ENCODE data around the gene NYNRIN.

The NYNRIN gene

DNA sequence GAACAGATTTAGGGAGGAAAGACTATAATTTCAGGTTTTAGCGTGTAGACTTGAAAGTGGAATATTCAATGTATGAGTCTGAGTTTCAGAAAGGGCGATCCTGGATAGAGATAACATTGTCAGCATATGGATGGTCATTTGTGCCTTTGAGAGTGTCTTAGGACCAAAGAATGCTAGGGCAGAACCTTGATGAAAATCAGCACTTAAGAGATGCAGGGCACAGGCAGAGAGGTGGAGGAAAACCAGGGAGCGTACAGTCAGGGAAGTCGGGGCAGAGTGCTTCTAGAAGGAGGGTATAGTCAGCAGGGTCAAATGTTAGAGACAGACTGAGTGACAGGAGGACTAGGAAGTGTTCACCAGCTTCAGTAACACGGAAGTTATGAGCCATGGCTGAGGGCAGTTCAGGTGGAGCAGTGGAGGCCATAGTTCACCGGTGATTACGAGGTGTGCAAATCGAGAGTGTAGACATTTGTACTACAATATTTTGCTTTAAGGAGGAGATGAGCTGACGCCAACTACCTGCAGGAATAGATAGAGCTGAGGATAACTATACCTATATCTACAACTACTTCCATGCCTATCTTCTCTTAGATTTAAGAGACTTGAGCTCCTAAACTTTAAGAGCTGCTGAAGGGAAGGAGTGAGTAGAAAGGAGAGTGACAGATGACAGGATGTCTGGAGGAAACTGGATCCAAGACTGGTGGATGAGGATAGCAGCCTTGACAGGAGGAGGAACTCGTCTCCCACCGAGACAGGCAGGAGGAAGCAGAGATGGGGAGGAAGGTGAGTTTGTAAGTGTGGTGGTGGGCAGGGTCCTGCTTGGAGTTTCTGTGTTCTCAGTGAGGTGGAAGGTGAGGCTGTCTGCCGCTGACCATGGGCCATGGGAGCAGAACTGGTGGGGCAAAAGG lies 24.1 kb downstream of the NYNRIN start:
- H3K4me1 ChIP-seq (ENCODE audit: control insufficient read depth in 1 of 2, insufficient read depth in 1 of 2, low read depth in 1 of 2, low read length in 1 of 2) = peaks cover 15 to 18% of the 10 kb centered on the region in 2 experiments
- H3K9me3 ChIP-seq = no peaks in the 10 kb centered on the region
- TF ChIP-seq, protein P1, sequence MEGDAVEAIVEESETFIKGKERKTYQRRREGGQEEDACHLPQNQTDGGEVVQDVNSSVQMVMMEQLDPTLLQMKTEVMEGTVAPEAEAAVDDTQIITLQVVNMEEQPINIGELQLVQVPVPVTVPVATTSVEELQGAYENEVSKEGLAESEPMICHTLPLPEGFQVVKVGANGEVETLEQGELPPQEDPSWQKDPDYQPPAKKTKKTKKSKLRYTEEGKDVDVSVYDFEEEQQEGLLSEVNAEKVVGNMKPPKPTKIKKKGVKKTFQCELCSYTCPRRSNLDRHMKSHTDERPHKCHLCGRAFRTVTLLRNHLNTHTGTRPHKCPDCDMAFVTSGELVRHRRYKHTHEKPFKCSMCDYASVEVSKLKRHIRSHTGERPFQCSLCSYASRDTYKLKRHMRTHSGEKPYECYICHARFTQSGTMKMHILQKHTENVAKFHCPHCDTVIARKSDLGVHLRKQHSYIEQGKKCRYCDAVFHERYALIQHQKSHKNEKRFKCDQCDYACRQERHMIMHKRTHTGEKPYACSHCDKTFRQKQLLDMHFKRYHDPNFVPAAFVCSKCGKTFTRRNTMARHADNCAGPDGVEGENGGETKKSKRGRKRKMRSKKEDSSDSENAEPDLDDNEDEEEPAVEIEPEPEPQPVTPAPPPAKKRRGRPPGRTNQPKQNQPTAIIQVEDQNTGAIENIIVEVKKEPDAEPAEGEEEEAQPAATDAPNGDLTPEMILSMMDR (IDR thresholded peaks at IDR 0.05) = no peak
- H3K27me3 ChIP-seq = peaks cover 15% of the 10 kb centered on the region
- no peak overlapping the region for H3K4me3 ChIP-seq (ENCODE audit: low read depth in 1 of 2, low read length in 1 of 2)
- H3K27ac ChIP-seq = no peak overlapping the region
- H3K36me3 ChIP-seq = no peaks in the 10 kb centered on the region

DNA sequence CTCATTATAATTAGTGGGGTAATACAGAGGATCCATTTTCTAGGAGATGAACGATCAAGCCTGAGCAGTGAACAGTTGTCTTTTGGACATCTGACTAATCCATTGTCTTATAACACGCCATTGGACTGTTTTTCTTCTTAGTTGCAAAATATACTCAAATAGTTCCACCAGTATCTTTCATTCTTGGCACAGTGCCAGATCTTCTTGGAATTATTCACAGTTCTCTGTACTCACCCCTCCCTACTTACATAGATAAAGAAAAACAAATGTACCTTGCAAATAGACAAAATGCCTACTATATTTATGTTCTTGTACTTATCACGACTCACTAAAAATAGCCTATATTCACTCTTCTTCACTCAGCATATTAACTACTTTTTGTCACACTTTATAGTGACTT lies 26.9 kb downstream of the NYNRIN start:
- no peaks in the 10 kb centered on the region for H3K9me3 ChIP-seq
- TF ChIP-seq, protein P1 (IDR thresholded peaks at IDR 0.05) = no peak
- no peak overlapping the region for H3K4me3 ChIP-seq (ENCODE audit: low read depth in 1 of 2, low read length in 1 of 2)
- H3K4me1 ChIP-seq (ENCODE audit: control insufficient read depth in 1 of 2, insufficient read depth in 1 of 2, low read depth in 1 of 2, low read length in 1 of 2) = peaks cover 34 to 35% of the 10 kb centered on the region in 2 experiments
- no peaks in the 10 kb centered on the region for H3K27me3 ChIP-seq
- H3K27ac ChIP-seq = no peak overlapping the region
- no peaks in the 10 kb centered on the region for H3K36me3 ChIP-seq

DNA sequence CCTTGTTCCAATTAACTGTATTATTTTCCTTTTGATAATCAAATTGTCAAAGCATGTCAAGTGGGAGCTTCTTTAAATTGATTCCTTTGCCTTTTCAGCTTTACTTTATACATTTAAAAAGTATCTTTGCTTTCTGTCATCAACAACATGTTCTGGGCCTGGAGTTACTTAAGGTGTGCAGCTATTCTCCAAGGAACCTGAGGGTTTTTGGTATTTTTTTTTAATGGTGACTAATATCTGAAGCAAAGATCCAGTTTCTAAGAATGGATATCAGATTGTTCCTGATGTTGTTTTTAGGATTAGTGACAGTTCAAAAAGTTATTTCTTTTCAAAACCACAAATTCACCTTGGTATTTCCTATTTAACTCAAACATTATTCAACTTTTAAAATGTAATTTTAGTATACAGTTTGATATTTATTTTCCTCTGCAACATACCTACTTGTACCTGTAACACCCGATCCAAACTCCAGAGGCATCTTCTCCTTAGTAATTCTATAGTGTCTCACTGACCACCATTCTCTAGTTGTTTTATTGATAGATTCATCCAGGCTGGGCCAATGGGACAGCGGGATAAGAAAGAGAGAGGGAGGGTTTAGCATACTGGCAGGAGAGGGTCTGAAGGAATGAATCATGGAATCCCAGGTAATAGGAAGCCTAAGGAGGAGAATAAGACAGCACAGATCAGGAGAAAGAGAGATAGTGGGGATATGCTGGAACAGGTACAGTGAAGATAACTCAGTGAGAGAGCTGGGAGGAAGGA lies 27.5 kb downstream of the NYNRIN start:
- Histone ChIP-seq H3K4me1 (ENCODE audit: control insufficient read depth in 1 of 2, insufficient read depth in 1 of 2, low read depth in 1 of 2, low read length in 1 of 2) (peaks cover 41% of the 10 kb centered on the region in 2 experiments), H3K36me3 (peaks cover 2% of the 10 kb centered on the region), H3K9me3 (no peaks in the 10 kb centered on the region), H3K27ac (no peak overlapping the region), H3K4me3 (ENCODE audit: low read depth in 1 of 2, low read length in 1 of 2) (no peak overlapping the region), H3K27me3 (no peaks in the 10 kb centered on the region)
- TF ChIP-seq, protein P1 (IDR thresholded peaks at IDR 0.05) = no peak

DNA sequence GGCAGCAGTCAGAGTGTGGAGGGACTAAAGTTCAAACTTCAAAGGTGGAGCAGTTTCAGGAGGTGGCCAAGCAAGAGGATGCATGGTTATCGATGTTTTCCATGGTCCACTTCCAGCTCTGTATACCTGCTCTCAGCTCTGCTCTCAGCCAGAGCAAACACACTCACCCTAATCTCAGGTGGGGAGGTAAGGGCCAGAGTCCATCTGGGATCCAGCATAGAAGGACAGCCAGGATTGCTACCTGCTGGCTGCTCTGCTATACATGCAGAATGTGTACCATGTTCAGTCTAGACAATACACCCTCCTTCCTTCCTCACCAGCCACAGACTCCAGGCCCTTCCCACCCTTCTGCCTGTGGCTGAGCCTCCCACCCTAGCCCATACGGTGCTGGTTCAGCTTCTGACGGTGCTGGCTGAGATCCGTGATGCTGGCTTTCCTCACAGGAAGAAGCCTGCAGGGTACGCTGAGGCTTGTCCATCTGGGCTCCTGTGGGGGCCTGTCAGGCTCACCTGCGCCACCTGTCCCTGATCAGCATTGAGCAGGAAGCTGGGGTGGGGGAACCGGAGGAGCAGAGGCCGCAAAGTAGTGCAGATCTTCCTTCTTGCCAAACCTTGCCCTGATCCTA lies 28.2 kb downstream of the NYNRIN start:
- Histone ChIP-seq H3K27me3 (no peaks in the 10 kb centered on the region), H3K4me1 (ENCODE audit: control insufficient read depth in 1 of 2, insufficient read depth in 1 of 2, low read depth in 1 of 2, low read length in 1 of 2) (peaks cover 48% of the 10 kb centered on the region in 2 experiments), H3K36me3 (peaks cover 7% of the 10 kb centered on the region), H3K9me3 (no peaks in the 10 kb centered on the region), H3K4me3 (ENCODE audit: low read depth in 1 of 2, low read length in 1 of 2) (no peak overlapping the region), H3K27ac (no peak overlapping the region)
- TF ChIP-seq, protein P1 (IDR thresholded peaks at IDR 0.05) = no peak
